HEK293 (cell line): Measurements from ENCODE around the gene C1orf52.

ENCODE experiments used
- CTCF ChIA-PET: fragments of 350-600 bp; formaldehyde crosslinking; extraction: SDS; loops from one replicate; lab custom pipeline; 2021; ENCODE audit warnings: antibody characterized with exemption; lab: Yijun Ruan, JAX
- POLR2A ChIA-PET: fragments of 300-600 bp; formaldehyde crosslinking; extraction: SDS; loops from one replicate; lab custom pipeline; 2020; ENCODE audit warnings: antibody characterized with exemption, inconsistent platforms; lab: Yijun Ruan, JAX
- H3K27ac ChIP-seq: fragments of 200-500 bp; sonication (Bioruptor generic); 2 replicates; pipeline ENCODE4 v1.5.1; 2014; ENCODE audit warnings: low read depth, low read length, control low read depth, inconsistent platforms; ENCODE audit errors: extremely low read depth
- H3K36me3 ChIP-seq, 2 experiments: fragments of 200-500 bp in 1 of 2; sonication (Bioruptor generic) in 1 of 2; 1 replicate in 1 of 2; 2 replicates in 1 of 2; pipeline ENCODE4 v1.5.1; 2014 to 2017; ENCODE audit warnings: inconsistent platforms in 2 of 2, low read length in 2 of 2; ENCODE audit not compliant: control insufficient read depth in 2 of 2, insufficient read depth in 1 of 2
- H3K4me1 ChIP-seq: fragments of 200-500 bp; sonication (Bioruptor generic); 2 replicates; pipeline ENCODE4 v1.5.1; 2014; ENCODE audit warnings: mild to moderate bottlenecking, low read length, inconsistent platforms; ENCODE audit not compliant: control insufficient read depth, insufficient read depth
- H3K4me3 ChIP-seq: 2 replicates; pipeline ENCODE4 v1.5.1; 2011; ENCODE audit warnings: low read depth, mild to moderate bottlenecking, control low read depth, low read length, moderate library complexity
- H3K9me3 ChIP-seq: fragments of 200-500 bp; sonication (Bioruptor generic); 2 replicates; pipeline ENCODE4 v1.5.1; 2014; ENCODE audit warnings: low read depth, low read length, inconsistent platforms; ENCODE audit not compliant: control insufficient read depth, insufficient read depth
- ELK4 ChIP-seq: IDR thresholded peaks from 2 replicates; pipeline ENCODE4 v1.6.1; 2011; ENCODE audit warnings: mild to moderate bottlenecking, low read depth, low read length, borderline replicate concordance
- KLF1 ChIP-seq: fragments of 450-650 bp; formaldehyde crosslinking; IDR thresholded peaks from 2 replicates; pipeline ENCODE4 v1.5.1; 2016; ENCODE audit warnings: missing biosample characterization, missing genetic modification characterization
- PRDM6 ChIP-seq: fragments of 450-650 bp; formaldehyde crosslinking; IDR thresholded peaks from 2 replicates; pipeline ENCODE4 v1.5.1; 2017; ENCODE audit warnings: missing biosample characterization, missing genetic modification characterization
- SP2 ChIP-seq: fragments of 450-650 bp; formaldehyde crosslinking; IDR thresholded peaks from 2 replicates; pipeline ENCODE4 v1.5.1; 2016; ENCODE audit warnings: missing biosample characterization, missing genetic modification characterization
- SP3 ChIP-seq: fragments of 450-650 bp; formaldehyde crosslinking; IDR thresholded peaks from 2 replicates; pipeline ENCODE4 v1.5.1; 2016; ENCODE audit warnings: missing biosample characterization, missing genetic modification characterization
- ZFHX2 ChIP-seq: fragments of 450-650 bp; formaldehyde crosslinking; conservative IDR thresholded peaks from 2 replicates; pipeline ENCODE4 v1.5.1; 2016; ENCODE audit warnings: missing biosample characterization, missing genetic modification characterization
- ZFP69B ChIP-seq: fragments of 450-650 bp; formaldehyde crosslinking; IDR thresholded peaks from 2 replicates; pipeline ENCODE4 v1.5.1; 2016; ENCODE audit warnings: missing biosample characterization, missing genetic modification characterization
- ZIC2 ChIP-seq: fragments of 450-650 bp; formaldehyde crosslinking; IDR thresholded peaks from 2 replicates; pipeline ENCODE4 v1.5.1; 2016; ENCODE audit warnings: missing biosample characterization, missing genetic modification characterization
- ZNF121 ChIP-seq: fragments of 450-650 bp; formaldehyde crosslinking; IDR thresholded peaks from 2 replicates; pipeline ENCODE4 v1.5.1; 2016; ENCODE audit warnings: missing biosample characterization, missing genetic modification characterization
- ZNF133 ChIP-seq: fragments of 450-650 bp; formaldehyde crosslinking; IDR thresholded peaks from 2 replicates; pipeline ENCODE4 v1.5.1; 2016; ENCODE audit warnings: missing biosample characterization, missing genetic modification characterization
- ZNF174 ChIP-seq: fragments of 450-650 bp; formaldehyde crosslinking; IDR thresholded peaks from 2 replicates; pipeline ENCODE4 v1.5.0; 2017; ENCODE audit warnings: missing biosample characterization, mild to moderate bottlenecking, missing genetic modification characterization
- ZNF335 ChIP-seq: fragments of 450-650 bp; formaldehyde crosslinking; conservative IDR thresholded peaks from 2 replicates; pipeline ENCODE4 v1.5.1; 2016; ENCODE audit warnings: missing biosample characterization, missing genetic modification characterization
- ZNF501 ChIP-seq: fragments of 450-650 bp; formaldehyde crosslinking; IDR thresholded peaks from 2 replicates; pipeline ENCODE4 v1.5.1; 2016; ENCODE audit warnings: missing biosample characterization, missing genetic modification characterization
- ZNF660 ChIP-seq: fragments of 450-650 bp; IDR thresholded peaks from 2 replicates; pipeline ENCODE4 v1.5.1; 2018; ENCODE audit warnings: missing biosample characterization, mild to moderate bottlenecking, missing genetic modification characterization
- ZNF776 ChIP-seq: fragments of 450-650 bp; formaldehyde crosslinking; IDR thresholded peaks from 2 replicates; pipeline ENCODE4 v1.5.0; 2017; ENCODE audit warnings: missing biosample characterization, missing genetic modification characterization, borderline replicate concordance
- ZSCAN30 ChIP-seq: fragments of 450-650 bp; IDR thresholded peaks from 2 replicates; pipeline ENCODE4 v1.5.1; 2018; ENCODE audit warnings: missing biosample characterization, mild to moderate bottlenecking, missing genetic modification characterization, moderate library complexity
- TF ChIP-seq, protein P1 (sequence below): fragments of 450-650 bp; IDR thresholded peaks from 2 replicates; pipeline ENCODE4 v1.5.1; 2018; ENCODE audit warnings: missing biosample characterization, mild to moderate bottlenecking, missing genetic modification characterization
- TF ChIP-seq, protein P2 (sequence below): fragments of 450-650 bp; formaldehyde crosslinking; IDR thresholded peaks from 2 replicates; pipeline ENCODE4 v1.5.1; 2016; ENCODE audit warnings: missing biosample characterization, missing genetic modification characterization
- TF ChIP-seq, protein P3 (sequence below): fragments of 450-650 bp; formaldehyde crosslinking; IDR thresholded peaks from 2 replicates; pipeline ENCODE4 v1.5.1; 2016; ENCODE audit warnings: missing biosample characterization, missing genetic modification characterization

The C1orf52 gene

GRCh38 chr1:85283475-85284199 is 24.2 kb upstream of the C1orf52 start:
- TF ChIP-seq ZFHX2 (tag by site-specific recombination) (peak; percentile 54; the same call in 1 of the 2 replicates), ZIC2 (tag by site-specific recombination) (peak; percentile 81), KLF1 (tag by site-specific recombination) (peak; percentile 37; the same call in 1 of the 2 replicates), ZSCAN30 (no peak), ELK4 (no peak), ZNF121 (tag by site-specific recombination) (peak; percentile 94), SP2 (peak; percentile 35), PRDM6 (no peak), SP3 (0 out of 2 replicates have a peak, but pooled peaks have one; percentile 16)
- TF ChIP-seq, protein P1, sequence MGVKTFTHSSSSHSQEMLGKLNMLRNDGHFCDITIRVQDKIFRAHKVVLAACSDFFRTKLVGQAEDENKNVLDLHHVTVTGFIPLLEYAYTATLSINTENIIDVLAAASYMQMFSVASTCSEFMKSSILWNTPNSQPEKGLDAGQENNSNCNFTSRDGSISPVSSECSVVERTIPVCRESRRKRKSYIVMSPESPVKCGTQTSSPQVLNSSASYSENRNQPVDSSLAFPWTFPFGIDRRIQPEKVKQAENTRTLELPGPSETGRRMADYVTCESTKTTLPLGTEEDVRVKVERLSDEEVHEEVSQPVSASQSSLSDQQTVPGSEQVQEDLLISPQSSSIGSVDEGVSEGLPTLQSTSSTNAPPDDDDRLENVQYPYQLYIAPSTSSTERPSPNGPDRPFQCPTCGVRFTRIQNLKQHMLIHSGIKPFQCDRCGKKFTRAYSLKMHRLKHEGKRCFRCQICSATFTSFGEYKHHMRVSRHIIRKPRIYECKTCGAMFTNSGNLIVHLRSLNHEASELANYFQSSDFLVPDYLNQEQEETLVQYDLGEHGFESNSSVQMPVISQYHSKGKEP (tag by site-specific recombination), result peak; percentile 67; the same call in 1 of the 2 replicates
- no peaks in the 10 kb centered on the region for H3K9me3 ChIP-seq
- ChIA-PET POLR2A (interaction anchor here (2.2 kb wide), 1 partner anchor 7 kb away, joined by 19 read pairs; the partner anchor contains the start of gene BCL10), CTCF (interaction anchor here (0.9 to 2.1 kb wide), 5 partner anchors 10 to 60 kb away, joined by 3 to 12 read pairs (median 3); no protein-coding TSS in a partner anchor)
- H3K27ac ChIP-seq, result no peak overlapping the region
- no peaks in the 10 kb centered on the region for H3K4me1 ChIP-seq
- no peak overlapping the region for H3K4me3 ChIP-seq
- no peaks in the 10 kb centered on the region for H3K36me3 ChIP-seq

DNA sequence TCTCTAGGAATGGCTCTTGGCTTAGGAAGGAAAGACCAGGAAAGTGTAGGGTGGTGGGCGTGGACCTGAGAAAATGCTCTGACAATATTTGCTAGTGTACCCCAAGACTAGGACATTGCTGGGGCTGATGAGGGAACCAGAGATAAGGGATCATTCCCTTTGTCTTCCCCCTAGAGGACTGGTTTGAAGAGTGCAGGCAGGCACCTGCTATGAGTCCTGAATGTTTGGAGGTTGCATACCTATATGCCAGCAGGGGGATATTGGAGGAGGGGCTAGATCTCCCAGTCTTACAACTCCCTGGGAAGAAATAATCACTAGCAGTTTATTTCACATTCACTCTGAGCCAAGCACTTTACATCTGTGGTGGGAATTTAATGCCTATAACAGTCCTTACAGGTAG is 23.0 kb upstream of the C1orf52 start:
- H3K4me1 ChIP-seq, result no peaks in the 10 kb centered on the region
- peak; percentile 53; the same call in 1 of the 2 replicates for TF ChIP-seq ZNF335 (tag by site-specific recombination)
- TF ChIP-seq ZNF174, result no peak
- TF ChIP-seq, protein P2, sequence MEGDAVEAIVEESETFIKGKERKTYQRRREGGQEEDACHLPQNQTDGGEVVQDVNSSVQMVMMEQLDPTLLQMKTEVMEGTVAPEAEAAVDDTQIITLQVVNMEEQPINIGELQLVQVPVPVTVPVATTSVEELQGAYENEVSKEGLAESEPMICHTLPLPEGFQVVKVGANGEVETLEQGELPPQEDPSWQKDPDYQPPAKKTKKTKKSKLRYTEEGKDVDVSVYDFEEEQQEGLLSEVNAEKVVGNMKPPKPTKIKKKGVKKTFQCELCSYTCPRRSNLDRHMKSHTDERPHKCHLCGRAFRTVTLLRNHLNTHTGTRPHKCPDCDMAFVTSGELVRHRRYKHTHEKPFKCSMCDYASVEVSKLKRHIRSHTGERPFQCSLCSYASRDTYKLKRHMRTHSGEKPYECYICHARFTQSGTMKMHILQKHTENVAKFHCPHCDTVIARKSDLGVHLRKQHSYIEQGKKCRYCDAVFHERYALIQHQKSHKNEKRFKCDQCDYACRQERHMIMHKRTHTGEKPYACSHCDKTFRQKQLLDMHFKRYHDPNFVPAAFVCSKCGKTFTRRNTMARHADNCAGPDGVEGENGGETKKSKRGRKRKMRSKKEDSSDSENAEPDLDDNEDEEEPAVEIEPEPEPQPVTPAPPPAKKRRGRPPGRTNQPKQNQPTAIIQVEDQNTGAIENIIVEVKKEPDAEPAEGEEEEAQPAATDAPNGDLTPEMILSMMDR (tag by site-specific recombination), result peak; percentile 50; the same call in 1 of the 2 replicates
- H3K4me3 ChIP-seq, result no peak overlapping the region
- CTCF ChIA-PET, result interaction anchor here (1.1 to 2.1 kb wide), 2 partner anchors 15 to 26 kb away, joined by 3 to 7 read pairs; no protein-coding TSS in a partner anchor
- no peaks in the 10 kb centered on the region for H3K36me3 ChIP-seq
- H3K9me3 ChIP-seq, result no peaks in the 10 kb centered on the region
- no peak overlapping the region for H3K27ac ChIP-seq
- POLR2A ChIA-PET, result no interaction called here

- POLR2A ChIA-PET, result no interaction called here
- Histone ChIP-seq H3K4me3 (no peak overlapping the region), H3K4me1 (no peaks in the 10 kb centered on the region), H3K27ac (no peak overlapping the region), H3K36me3 (no peaks in the 10 kb centered on the region), H3K9me3 (no peaks in the 10 kb centered on the region)
- TF ChIP-seq ZFP69B (tag by site-specific recombination), result no peak
- TF ChIP-seq, protein P3, sequence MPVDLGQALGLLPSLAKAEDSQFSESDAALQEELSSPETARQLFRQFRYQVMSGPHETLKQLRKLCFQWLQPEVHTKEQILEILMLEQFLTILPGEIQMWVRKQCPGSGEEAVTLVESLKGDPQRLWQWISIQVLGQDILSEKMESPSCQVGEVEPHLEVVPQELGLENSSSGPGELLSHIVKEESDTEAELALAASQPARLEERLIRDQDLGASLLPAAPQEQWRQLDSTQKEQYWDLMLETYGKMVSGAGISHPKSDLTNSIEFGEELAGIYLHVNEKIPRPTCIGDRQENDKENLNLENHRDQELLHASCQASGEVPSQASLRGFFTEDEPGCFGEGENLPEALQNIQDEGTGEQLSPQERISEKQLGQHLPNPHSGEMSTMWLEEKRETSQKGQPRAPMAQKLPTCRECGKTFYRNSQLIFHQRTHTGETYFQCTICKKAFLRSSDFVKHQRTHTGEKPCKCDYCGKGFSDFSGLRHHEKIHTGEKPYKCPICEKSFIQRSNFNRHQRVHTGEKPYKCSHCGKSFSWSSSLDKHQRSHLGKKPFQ (tag by site-specific recombination), result no peak
- no peak for TF ChIP-seq ZNF776 (tag by site-specific recombination)
- no peak for TF ChIP-seq ZNF133 (tag by site-specific recombination)
- no peak for TF ChIP-seq ZNF501 (tag by site-specific recombination)
- TF ChIP-seq ZIC2 (tag by site-specific recombination), result no peak
- no peak for TF ChIP-seq ZNF660 (tag by site-specific recombination)
- CTCF ChIA-PET, result interaction anchor here (0.6 to 2.1 kb wide), 4 partner anchors 9 to 1210 kb away, joined by 3 to 7 read pairs (median 4); no protein-coding TSS in a partner anchor
Measured at GRCh38 chr1:85280636-85281035, 21.2 kb upstream of the C1orf52 start.
